ENCODE data around the gene CSTF1.

The CSTF1 gene

DNA sequence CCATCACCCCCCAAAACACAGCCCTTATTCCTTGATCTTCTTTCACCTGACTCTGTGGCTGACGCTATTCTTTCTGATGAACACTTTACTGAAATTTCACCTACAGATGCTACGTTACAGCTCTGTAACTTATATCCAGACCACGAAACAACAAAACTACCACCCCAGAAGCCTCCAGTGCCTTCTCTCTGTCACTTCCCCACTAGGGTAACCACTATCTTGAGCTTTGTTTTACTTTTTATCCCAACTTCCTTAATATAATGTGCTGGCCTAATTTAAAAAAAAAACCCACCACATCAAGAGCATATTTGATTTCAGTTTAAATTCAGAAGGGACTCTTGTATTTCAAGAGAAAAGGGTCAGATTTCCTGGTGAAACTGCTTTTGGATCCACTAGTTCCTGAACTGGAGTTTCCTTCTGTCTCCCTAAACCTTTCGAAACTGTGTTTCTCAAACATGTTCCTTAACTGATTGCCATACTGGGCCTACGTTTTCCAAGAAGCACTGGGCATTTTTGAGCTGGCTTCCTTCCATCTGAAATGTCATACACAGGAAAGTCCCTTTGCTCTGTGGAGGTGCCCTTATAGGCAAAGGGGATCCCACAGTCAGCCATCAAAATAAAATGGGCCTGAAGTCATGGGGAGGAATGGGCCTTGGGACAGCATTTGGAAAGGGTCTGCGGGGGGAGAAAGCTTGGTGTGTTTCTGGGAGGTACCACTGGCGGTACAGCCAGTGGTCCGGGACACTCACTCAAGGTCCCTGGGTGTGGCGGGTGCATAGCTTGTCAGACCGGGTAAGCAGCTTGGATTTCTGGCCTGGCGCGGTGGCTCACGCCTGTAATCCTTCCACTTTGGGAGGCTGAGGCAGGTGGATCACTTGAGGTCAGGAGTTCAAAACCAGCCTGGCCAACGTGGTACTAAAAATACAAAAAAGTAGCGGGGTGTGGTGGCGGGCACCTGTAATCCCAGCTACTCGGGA, 50.2 kb downstream of the CSTF1 start:
- TF ChIP-seq CTCF (IDR thresholded peaks at IDR 0.05; ENCODE audit: borderline replicate concordance, control extremely low read depth, extremely low read depth, insufficient read depth, missing control alignments), result no peak
- in situ Hi-C loops (cut with MboI; ENCODE audit: low sequenced_read_pairs, unreplicated experiment), result no loop called here
- DNase-seq (ENCODE audit: low spot score), result no peak

- no peak for TF ChIP-seq CTCF (IDR thresholded peaks at IDR 0.05; ENCODE audit: borderline replicate concordance, control extremely low read depth, extremely low read depth, insufficient read depth, missing control alignments)
- no peak for DNase-seq (ENCODE audit: low spot score)
- in situ Hi-C loops (cut with MboI; ENCODE audit: low sequenced_read_pairs, unreplicated experiment), result no loop called here
These were observed 51.5 kb downstream of the CSTF1 start for GRCh38 chr20:56443654-56444540.

DNA sequence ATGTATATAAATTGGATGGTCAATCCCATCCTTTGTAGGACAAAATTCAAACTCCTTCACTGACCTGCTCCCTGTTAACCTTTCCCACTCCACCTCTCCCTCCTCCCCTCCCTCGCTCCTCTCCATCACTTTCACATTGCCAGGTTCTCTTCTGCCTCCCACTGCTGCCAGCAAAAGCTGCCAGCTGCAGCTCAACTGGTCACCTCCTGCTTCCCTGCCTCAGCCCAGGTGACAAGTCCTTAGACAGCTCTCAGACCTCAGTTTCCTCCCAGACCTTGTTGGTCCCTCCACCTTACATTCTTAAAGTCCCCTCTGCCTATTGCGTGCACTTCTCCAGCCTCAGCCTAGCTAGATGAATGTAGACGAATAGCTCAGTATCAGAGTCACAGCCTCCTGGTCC, 52.7 kb downstream of the CSTF1 start:
- no peak for DNase-seq (ENCODE audit: low spot score)
- TF ChIP-seq CTCF (IDR thresholded peaks at IDR 0.05; ENCODE audit: borderline replicate concordance, control extremely low read depth, extremely low read depth, insufficient read depth, missing control alignments), result no peak
- in situ Hi-C loops (cut with MboI; ENCODE audit: low sequenced_read_pairs, unreplicated experiment), result no loop called here

- no peak for DNase-seq (ENCODE audit: low spot score)
- in situ Hi-C loops (cut with MboI; ENCODE audit: low sequenced_read_pairs, unreplicated experiment), result no loop called here
- no peak for TF ChIP-seq CTCF (IDR thresholded peaks at IDR 0.05; ENCODE audit: borderline replicate concordance, control extremely low read depth, extremely low read depth, insufficient read depth, missing control alignments)
These were observed 53.1 kb downstream of the CSTF1 start for GRCh38 chr20:56445540-56445939.

DNA sequence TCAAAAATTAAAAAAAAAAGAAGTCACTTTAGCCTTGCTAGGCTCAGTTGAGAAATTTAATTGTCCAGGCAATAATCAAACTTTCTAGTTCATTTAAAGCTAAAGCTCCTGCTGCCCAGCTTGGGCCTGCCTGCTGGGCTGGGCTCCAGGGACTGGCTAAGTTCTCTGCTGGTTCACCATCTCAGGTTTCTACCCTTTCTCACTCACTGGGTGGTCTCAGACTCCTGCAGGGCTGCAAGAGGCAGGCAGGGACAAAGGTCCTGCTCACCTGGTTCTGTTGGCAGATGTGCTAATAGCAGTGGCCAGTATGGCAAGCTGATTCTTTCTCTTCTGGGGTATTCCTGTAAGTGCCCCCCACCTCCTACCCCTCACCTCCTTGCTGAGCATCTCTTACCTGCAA, 54.8 kb downstream of the CSTF1 start:
- in situ Hi-C loops (cut with MboI; ENCODE audit: low sequenced_read_pairs, unreplicated experiment), result no loop called here
- no peak for TF ChIP-seq CTCF (IDR thresholded peaks at IDR 0.05; ENCODE audit: borderline replicate concordance, control extremely low read depth, extremely low read depth, insufficient read depth, missing control alignments)
- no peak for DNase-seq (ENCODE audit: low spot score)

DNA sequence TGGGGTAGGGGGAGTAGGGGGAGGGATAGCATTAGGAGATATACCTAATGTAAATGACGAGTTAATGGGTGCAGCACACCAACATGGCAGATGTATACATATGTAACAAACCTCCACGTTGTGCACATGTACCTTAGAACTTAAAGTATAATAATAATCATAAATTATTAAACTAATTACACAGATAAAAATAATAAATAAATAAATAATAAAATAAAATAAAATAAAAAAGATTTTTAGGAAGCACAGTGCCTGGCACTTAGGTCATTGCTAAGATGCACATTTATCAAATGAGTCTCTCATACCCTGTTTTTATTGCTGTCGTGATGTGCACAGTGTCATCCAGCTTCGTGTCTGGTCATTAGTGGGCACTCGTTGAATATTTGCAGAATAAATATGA, 57.0 kb downstream of the CSTF1 start:
- no peak for TF ChIP-seq CTCF (IDR thresholded peaks at IDR 0.05; ENCODE audit: borderline replicate concordance, control extremely low read depth, extremely low read depth, insufficient read depth, missing control alignments)
- in situ Hi-C loops (cut with MboI; ENCODE audit: low sequenced_read_pairs, unreplicated experiment), result no loop called here
- no peak for DNase-seq (ENCODE audit: low spot score)

Measured in GM13976 (cell line).